MM.1S (cell line): ENCODE measurements around the gene HOXC11.

Source experiments
- DNase-seq: peaks from one replicate; pipeline ENCODE4 v3.0.0-alpha.2; 2015
- H2AFZ ChIP-seq: fragments of 300-600 bp; sonication (generic); 2 replicates; pipeline ENCODE4 v1.6.0; 2016; ENCODE audit warnings: antibody characterized with exemption, low read length
- H3F3A ChIP-seq: fragments of 300-600 bp; sonication (generic); 2 replicates; pipeline ENCODE4 v1.6.1; 2016; ENCODE audit warnings: mild to moderate bottlenecking, antibody characterized with exemption, low read length, moderate library complexity, mixed read lengths; ENCODE audit not compliant: insufficient read depth
- H3K27ac ChIP-seq: fragments of 300-600 bp; sonication (generic); 2 replicates; pipeline ENCODE4 v1.5.1; 2016; ENCODE audit warnings: mild to moderate bottlenecking, low read length
- H3K27me3 ChIP-seq: fragments of 300-600 bp; sonication (generic); replicated peaks from 2 replicates; pipeline ENCODE4 v1.6.0; 2016; ENCODE audit warnings: low read length; ENCODE audit not compliant: insufficient read depth
- H3K36me3 ChIP-seq: fragments of 300-600 bp; sonication (generic); replicated peaks from 2 replicates; pipeline ENCODE4 v1.6.1; 2016; ENCODE audit warnings: mild to moderate bottlenecking, low read length, mixed read lengths; ENCODE audit not compliant: insufficient read depth
- H3K4me1 ChIP-seq: fragments of 300-600 bp; sonication (generic); 2 replicates; pipeline ENCODE4 v1.6.1; 2016; ENCODE audit warnings: low read length, mixed read lengths
- H3K4me2 ChIP-seq: fragments of 300-600 bp; sonication (generic); 2 replicates; pipeline ENCODE4 v1.6.0; 2016; ENCODE audit warnings: low read depth, low read length
- H3K4me3 ChIP-seq: fragments of 300-600 bp; sonication (generic); 2 replicates; pipeline ENCODE4 v1.5.1; 2016; ENCODE audit warnings: low read length, mixed read lengths
- H3K79me2 ChIP-seq: fragments of 300-600 bp; sonication (generic); 2 replicates; pipeline ENCODE4 v1.6.1; 2016; ENCODE audit warnings: mixed run types, low read length, mixed read lengths
- H3K9ac ChIP-seq: fragments of 300-600 bp; sonication (generic); 2 replicates; pipeline ENCODE4 v1.6.1; 2016; ENCODE audit warnings: low read length, mixed read lengths
- H3K9me2 ChIP-seq: fragments of 300-600 bp; sonication (generic); replicated peaks from 2 replicates; pipeline ENCODE4 v1.6.1; 2016; ENCODE audit warnings: mild to moderate bottlenecking, low read length, mixed read lengths; ENCODE audit not compliant: insufficient read depth
- H3K9me3 ChIP-seq: fragments of 300-600 bp; sonication (generic); replicated peaks from 2 replicates; pipeline ENCODE4 v1.6.1; 2016; ENCODE audit warnings: mild to moderate bottlenecking, low read length, mixed read lengths; ENCODE audit not compliant: insufficient read depth
- H4K20me1 ChIP-seq: fragments of 300-600 bp; sonication (generic); 2 replicates; pipeline ENCODE4 v1.6.1; 2016; ENCODE audit warnings: mild to moderate bottlenecking, low read length, moderate library complexity, mixed read lengths; ENCODE audit not compliant: insufficient read depth
- EZH2 ChIP-seq: fragments of 300-600 bp; sonication (generic); optimal IDR thresholded peaks from 2 replicates; pipeline ENCODE3; 2017; ENCODE audit warnings: low read depth, mild to moderate bottlenecking, antibody characterized with exemption, low read length, mixed read lengths
- EZH2phosphoT487 ChIP-seq: fragments of 300-600 bp; sonication (generic); IDR thresholded peaks from 2 replicates; pipeline ENCODE4 v1.6.1; 2018; ENCODE audit warnings: antibody characterized with exemption, low read length
- TF ChIP-seq, protein P1 (sequence below): fragments of 300-600 bp; sonication (generic); IDR thresholded peaks from 2 replicates; pipeline ENCODE4 v1.5.1; 2016; ENCODE audit warnings: antibody characterized with exemption, low read length, mixed read lengths

Gene HOXC11

DNA sequence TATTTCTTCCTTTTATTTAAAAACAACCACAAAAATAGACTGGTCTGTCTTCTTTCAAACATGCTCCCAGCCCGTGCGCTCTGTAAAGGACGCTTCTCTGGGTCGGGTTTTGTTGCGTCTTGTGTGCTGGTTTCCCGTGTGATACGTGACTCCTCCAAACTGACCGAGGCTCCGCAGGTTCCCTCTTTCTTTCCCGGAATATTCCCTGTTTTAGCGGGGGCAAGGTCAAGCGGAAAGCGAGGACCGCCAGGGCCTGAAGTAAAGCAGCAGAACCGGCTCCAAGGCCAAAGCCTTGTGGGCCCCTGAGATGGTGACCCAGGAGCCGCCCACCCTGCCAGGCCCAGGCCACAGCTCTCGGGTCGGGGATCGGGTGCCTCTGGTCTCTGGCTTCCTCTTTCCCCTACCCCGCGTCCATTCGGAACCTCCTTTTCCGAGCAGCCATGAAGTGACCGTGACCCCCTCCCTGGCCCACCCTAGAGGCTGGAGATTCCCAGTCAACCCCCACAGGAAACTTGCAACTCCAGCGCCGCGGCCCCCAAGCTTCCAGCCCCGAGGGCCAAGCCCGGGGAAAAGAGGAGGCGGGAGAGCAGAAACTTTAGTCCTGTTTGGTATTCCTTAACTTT is 11.1 kb downstream of the HOXC11 start:
- no peak overlapping the region for H2AFZ ChIP-seq
- H3F3A ChIP-seq, result no peaks in the 10 kb centered on the region
- no peak overlapping the region for H3K9ac ChIP-seq
- H3K9me3 ChIP-seq, result no peaks in the 10 kb centered on the region
- no peaks in the 10 kb centered on the region; the same call in 1 of the 2 replicates for H4K20me1 ChIP-seq
- no peaks in the 10 kb centered on the region for H3K9me2 ChIP-seq
- H3K4me3 ChIP-seq, result no peak overlapping the region
- H3K27ac ChIP-seq, result no peak overlapping the region
- TF ChIP-seq EZH2, result no peak
- TF ChIP-seq EZH2phosphoT487, result peak; percentile 58; the same call in 1 of the 2 replicates
- H3K4me2 ChIP-seq, result no peak overlapping the region
- DNase-seq, result no peak
- no peaks in the 10 kb centered on the region for H3K79me2 ChIP-seq
- peaks cover 97% of the 10 kb centered on the region for H3K27me3 ChIP-seq
- H3K4me1 ChIP-seq, result peaks cover 8% of the 10 kb centered on the region; the same call in 1 of the 2 replicates
- no peaks in the 10 kb centered on the region for H3K36me3 ChIP-seq

DNA sequence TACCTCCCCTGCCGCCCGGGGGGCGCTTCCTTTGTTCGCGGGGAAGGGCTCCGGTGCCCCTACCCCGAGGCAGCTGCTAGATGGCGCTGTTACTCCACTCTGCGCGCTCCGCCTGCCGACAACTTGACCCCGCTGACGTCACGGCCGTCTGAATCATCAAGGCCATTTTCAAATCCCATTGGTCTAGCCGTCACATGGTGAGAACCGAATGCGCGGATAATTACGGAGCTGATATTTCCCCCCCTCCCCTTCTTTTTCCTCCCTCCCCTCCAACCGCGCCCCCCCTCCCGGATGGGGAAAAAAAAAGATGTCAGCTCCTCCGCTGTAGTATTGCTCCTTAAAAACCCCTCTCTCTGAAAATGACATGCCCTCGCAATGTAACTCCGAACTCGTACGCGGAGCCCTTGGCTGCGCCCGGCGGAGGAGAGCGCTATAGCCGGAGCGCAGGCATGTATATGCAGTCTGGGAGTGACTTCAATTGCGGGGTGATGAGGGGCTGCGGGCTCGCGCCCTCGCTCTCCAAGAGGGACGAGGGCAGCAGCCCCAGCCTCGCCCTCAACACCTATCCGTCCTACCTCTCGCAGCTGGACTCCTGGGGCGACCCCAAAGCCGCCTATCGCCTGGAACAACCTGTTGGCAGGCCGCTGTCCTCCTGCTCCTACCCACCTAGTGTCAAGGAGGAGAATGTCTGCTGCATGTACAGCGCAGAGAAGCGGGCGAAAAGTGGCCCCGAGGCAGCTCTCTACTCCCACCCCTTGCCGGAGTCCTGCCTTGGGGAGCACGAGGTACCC is 12.2 kb downstream of the HOXC11 start, which contains the start of gene HOXC10:
Gene HOXC10, plus strand, starts transcription at position 246 of the 791 bp plus-strand sequence. Its CDS starts 114 bp downstream, at position 360.
- Histone ChIP-seq H3K36me3 (no peaks in the 10 kb centered on the region), H3K9me2 (no peaks in the 10 kb centered on the region), H3F3A (0 out of 2 replicates have a peak, but pooled peaks cover 3% of the 10 kb centered on the region), H3K4me1 (peaks cover 13% of the 10 kb centered on the region; the same call in 1 of the 2 replicates), H4K20me1 (no peaks in the 10 kb centered on the region; the same call in 1 of the 2 replicates), H2AFZ (no peak within 1 kb of the TSS), H3K9ac (no peak within 1 kb of the TSS), H3K27ac (no peak within 1 kb of the TSS), H3K79me2 (no peaks in the 10 kb centered on the region), H3K4me2 (peak within 1 kb of the TSS; percentile 38; the same call in 1 of the 2 replicates), H3K9me3 (no peaks in the 10 kb centered on the region), H3K27me3 (peaks cover 96% of the 10 kb centered on the region), H3K4me3 (no peak within 1 kb of the TSS)
- TF ChIP-seq, protein P1, sequence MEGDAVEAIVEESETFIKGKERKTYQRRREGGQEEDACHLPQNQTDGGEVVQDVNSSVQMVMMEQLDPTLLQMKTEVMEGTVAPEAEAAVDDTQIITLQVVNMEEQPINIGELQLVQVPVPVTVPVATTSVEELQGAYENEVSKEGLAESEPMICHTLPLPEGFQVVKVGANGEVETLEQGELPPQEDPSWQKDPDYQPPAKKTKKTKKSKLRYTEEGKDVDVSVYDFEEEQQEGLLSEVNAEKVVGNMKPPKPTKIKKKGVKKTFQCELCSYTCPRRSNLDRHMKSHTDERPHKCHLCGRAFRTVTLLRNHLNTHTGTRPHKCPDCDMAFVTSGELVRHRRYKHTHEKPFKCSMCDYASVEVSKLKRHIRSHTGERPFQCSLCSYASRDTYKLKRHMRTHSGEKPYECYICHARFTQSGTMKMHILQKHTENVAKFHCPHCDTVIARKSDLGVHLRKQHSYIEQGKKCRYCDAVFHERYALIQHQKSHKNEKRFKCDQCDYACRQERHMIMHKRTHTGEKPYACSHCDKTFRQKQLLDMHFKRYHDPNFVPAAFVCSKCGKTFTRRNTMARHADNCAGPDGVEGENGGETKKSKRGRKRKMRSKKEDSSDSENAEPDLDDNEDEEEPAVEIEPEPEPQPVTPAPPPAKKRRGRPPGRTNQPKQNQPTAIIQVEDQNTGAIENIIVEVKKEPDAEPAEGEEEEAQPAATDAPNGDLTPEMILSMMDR, result peak; percentile 54
- TF ChIP-seq EZH2, result no peak
- TF ChIP-seq EZH2phosphoT487, result no peak
- DNase-seq, result peak; percentile 77

DNA sequence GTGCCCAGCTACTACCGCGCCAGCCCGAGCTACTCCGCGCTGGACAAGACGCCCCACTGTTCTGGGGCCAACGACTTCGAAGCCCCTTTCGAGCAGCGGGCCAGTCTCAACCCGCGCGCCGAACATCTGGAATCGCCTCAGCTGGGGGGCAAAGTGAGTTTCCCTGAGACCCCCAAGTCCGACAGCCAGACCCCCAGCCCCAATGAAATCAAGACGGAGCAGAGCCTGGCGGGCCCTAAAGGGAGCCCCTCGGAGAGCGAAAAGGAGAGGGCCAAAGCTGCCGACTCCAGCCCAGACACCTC is 12.7 kb downstream of the HOXC11 start:
- Histone ChIP-seq H3K79me2 (no peaks in the 10 kb centered on the region), H4K20me1 (no peaks in the 10 kb centered on the region; the same call in 1 of the 2 replicates), H3K4me1 (peaks cover 13% of the 10 kb centered on the region; the same call in 1 of the 2 replicates), H2AFZ (no peak overlapping the region), H3K4me2 (peak overlapping the region; percentile 6; the same call in 1 of the 2 replicates), H3K9me2 (no peaks in the 10 kb centered on the region), H3K27me3 (peaks cover 96% of the 10 kb centered on the region), H3K36me3 (no peaks in the 10 kb centered on the region), H3K27ac (no peak overlapping the region), H3K4me3 (no peak overlapping the region), H3F3A (0 out of 2 replicates have a peak, but pooled peaks cover 3% of the 10 kb centered on the region), H3K9me3 (no peaks in the 10 kb centered on the region), H3K9ac (no peak overlapping the region)
- TF ChIP-seq EZH2phosphoT487 (no peak), EZH2 (no peak)
- TF ChIP-seq, protein P1, result no peak
- DNase-seq, result no peak
